ENCODE data around the gene ZMAT5. TPM values are rescaled to one million over a fixed set of nuclear protein-coding genes. Genes with fewer than 3 reads are reported as not detected.

The ZMAT5 gene
- total and polyA plus RNA-seq, 2 donors from 2014 or later: 21.3 to 47.7 TPM

GRCh38 chr22:29787371-29787980 lies 20.7 kb upstream of the ZMAT5 start:
- intact Hi-C loops (cut with DNase I): no loop called here
- Histone ChIP-seq H3K9me3 (ENCODE audit: control insufficient read depth in 2 of 3, insufficient read depth in 1 of 3, low read length in 3 of 3) (no peaks in the 10 kb centered on the region), H3K36me3 (ENCODE audit: control insufficient read depth in 2 of 3, insufficient read depth in 3 of 3, low read length in 3 of 3) (peaks cover 2 to 30% (median 14%) of the 10 kb centered on the region in 3 donors), H3K4me1 (ENCODE audit: control insufficient read depth in 2 of 3, insufficient read depth in 2 of 3, low read depth in 1 of 3, low read length in 3 of 3) (no peaks in the 10 kb centered on the region), H3K27ac (ENCODE audit: low read depth in 2 of 2, low read length in 2 of 2) (no peak overlapping the region), H3K4me3 (ENCODE audit: low read length in 3 of 3) (no peak overlapping the region), H3K9ac (ENCODE audit: low read length in 3 of 3) (no peak overlapping the region), H3K27me3 (ENCODE audit: control insufficient read depth, insufficient read depth, low read length) (no peaks in the 10 kb centered on the region)
- TF ChIP-seq, protein P1, sequence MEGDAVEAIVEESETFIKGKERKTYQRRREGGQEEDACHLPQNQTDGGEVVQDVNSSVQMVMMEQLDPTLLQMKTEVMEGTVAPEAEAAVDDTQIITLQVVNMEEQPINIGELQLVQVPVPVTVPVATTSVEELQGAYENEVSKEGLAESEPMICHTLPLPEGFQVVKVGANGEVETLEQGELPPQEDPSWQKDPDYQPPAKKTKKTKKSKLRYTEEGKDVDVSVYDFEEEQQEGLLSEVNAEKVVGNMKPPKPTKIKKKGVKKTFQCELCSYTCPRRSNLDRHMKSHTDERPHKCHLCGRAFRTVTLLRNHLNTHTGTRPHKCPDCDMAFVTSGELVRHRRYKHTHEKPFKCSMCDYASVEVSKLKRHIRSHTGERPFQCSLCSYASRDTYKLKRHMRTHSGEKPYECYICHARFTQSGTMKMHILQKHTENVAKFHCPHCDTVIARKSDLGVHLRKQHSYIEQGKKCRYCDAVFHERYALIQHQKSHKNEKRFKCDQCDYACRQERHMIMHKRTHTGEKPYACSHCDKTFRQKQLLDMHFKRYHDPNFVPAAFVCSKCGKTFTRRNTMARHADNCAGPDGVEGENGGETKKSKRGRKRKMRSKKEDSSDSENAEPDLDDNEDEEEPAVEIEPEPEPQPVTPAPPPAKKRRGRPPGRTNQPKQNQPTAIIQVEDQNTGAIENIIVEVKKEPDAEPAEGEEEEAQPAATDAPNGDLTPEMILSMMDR (IDR thresholded peaks at IDR 0.05; ENCODE audit: borderline replicate concordance, extremely low read depth, insufficient read depth): no peak
- DNase-seq (no peak), FAIRE-seq (no peak)

- H3K9ac ChIP-seq (ENCODE audit: low read length in 3 of 3): no peak overlapping the region
- H3K4me3 ChIP-seq (ENCODE audit: low read length in 3 of 3): no peak overlapping the region
- TF ChIP-seq, protein P1 (IDR thresholded peaks at IDR 0.05; ENCODE audit: borderline replicate concordance, extremely low read depth, insufficient read depth): no peak
- DNase-seq: no peak
- H3K27me3 ChIP-seq (ENCODE audit: control insufficient read depth, insufficient read depth, low read length): no peaks in the 10 kb centered on the region
- no peaks in the 10 kb centered on the region for H3K9me3 ChIP-seq (ENCODE audit: control insufficient read depth in 2 of 3, insufficient read depth in 1 of 3, low read length in 3 of 3)
- peaks cover 2 to 24% (median 7%) of the 10 kb centered on the region in 3 donors for H3K36me3 ChIP-seq (ENCODE audit: control insufficient read depth in 2 of 3, insufficient read depth in 3 of 3, low read length in 3 of 3)
- intact Hi-C loops (cut with DNase I): no loop called here
- peaks cover 0 to 3% (median 0%) of the 10 kb centered on the region in 3 donors for H3K4me1 ChIP-seq (ENCODE audit: control insufficient read depth in 2 of 3, insufficient read depth in 2 of 3, low read depth in 1 of 3, low read length in 3 of 3)
- no peak overlapping the region for H3K27ac ChIP-seq (ENCODE audit: low read depth in 2 of 2, low read length in 2 of 2)
- FAIRE-seq: no peak
Measured at GRCh38 chr22:29786031-29786430, 19.2 kb upstream of the ZMAT5 start.

DNA sequence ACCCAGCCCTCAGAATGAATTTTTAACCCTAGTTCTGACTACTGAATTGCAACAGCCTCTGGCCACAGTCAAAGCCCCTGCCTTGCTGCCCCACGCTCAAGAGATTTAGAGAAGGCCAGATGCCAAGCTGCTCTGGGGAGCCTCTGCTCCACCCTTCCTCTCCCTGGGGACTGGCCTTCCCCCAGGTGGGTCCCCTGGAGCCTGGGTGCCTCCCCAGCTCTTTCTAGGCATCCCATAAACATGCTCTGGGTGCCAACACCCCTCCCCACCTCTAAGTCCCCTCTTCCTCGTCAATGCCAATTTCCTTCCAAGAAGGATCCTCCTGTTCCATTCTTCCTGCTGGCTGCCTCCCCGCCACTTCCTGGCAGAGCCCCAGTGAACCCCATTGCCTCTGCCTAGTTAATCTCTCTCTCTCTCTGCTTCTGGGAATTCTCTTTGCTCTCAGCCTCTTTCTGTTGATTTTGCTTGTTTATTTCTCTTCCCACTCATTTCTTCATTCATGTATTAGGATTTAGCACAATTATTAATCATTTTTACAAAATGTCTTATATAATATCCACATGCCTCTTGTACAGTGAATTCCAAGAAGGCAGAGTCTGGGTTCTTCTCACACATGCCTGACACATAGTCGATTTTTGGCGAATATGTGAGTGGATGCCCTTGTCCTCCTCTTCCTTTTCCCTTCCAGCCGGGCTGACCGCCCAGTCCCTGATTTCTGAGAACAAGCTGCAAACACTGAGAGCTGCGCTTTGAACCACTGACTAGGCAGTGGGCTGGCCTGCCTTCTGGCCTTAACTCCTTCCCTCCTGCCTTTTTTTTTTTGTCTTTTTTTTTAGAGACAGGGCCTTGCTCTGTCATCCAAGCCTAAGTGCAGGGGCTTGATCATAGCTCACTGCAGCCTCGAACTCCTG lies 17.9 kb upstream of the ZMAT5 start:
- Histone ChIP-seq H3K36me3 (ENCODE audit: control insufficient read depth in 2 of 3, insufficient read depth in 3 of 3, low read length in 3 of 3) (peaks cover 0 to 14% (median 2%) of the 10 kb centered on the region in 3 donors), H3K4me1 (ENCODE audit: control insufficient read depth in 2 of 3, insufficient read depth in 2 of 3, low read depth in 1 of 3, low read length in 3 of 3) (peaks cover 0 to 3% (median 0%) of the 10 kb centered on the region in 3 donors), H3K4me3 (ENCODE audit: low read length in 3 of 3) (no peak overlapping the region), H3K27ac (ENCODE audit: low read depth in 2 of 2, low read length in 2 of 2) (no peak overlapping the region), H3K9me3 (ENCODE audit: control insufficient read depth in 2 of 3, insufficient read depth in 1 of 3, low read length in 3 of 3) (no peaks in the 10 kb centered on the region), H3K27me3 (ENCODE audit: control insufficient read depth, insufficient read depth, low read length) (no peaks in the 10 kb centered on the region), H3K9ac (ENCODE audit: low read length in 3 of 3) (no peak overlapping the region)
- TF ChIP-seq, protein P1 (IDR thresholded peaks at IDR 0.05; ENCODE audit: borderline replicate concordance, extremely low read depth, insufficient read depth): no peak
- FAIRE-seq: no peak
- intact Hi-C loops (cut with DNase I): no loop called here
- peak in 2 of 5 donors; percentile 47 to 89 for DNase-seq
